OCI-LY7 (cell line): ENCODE measurements around the gene CLK2.

Experiments
- EZH2phosphoT487 ChIP-seq: fragments of 200-600 bp; sonication (generic); IDR thresholded peaks from 2 replicates; pipeline ENCODE4 v1.6.1; 2018; ENCODE audit warnings: low read depth, borderline replicate concordance, mild to moderate bottlenecking, mixed run types, antibody characterized with exemption, low read length, moderate library complexity, mixed read lengths
- TF ChIP-seq, protein P1 (sequence below): fragments of 200-600 bp; sonication (generic); conservative IDR thresholded peaks from 2 replicates; pipeline ENCODE4 v1.5.1; 2014; ENCODE audit warnings: mild to moderate bottlenecking, antibody characterized with exemption, low read length, moderate library complexity, mixed read lengths

DNA sequence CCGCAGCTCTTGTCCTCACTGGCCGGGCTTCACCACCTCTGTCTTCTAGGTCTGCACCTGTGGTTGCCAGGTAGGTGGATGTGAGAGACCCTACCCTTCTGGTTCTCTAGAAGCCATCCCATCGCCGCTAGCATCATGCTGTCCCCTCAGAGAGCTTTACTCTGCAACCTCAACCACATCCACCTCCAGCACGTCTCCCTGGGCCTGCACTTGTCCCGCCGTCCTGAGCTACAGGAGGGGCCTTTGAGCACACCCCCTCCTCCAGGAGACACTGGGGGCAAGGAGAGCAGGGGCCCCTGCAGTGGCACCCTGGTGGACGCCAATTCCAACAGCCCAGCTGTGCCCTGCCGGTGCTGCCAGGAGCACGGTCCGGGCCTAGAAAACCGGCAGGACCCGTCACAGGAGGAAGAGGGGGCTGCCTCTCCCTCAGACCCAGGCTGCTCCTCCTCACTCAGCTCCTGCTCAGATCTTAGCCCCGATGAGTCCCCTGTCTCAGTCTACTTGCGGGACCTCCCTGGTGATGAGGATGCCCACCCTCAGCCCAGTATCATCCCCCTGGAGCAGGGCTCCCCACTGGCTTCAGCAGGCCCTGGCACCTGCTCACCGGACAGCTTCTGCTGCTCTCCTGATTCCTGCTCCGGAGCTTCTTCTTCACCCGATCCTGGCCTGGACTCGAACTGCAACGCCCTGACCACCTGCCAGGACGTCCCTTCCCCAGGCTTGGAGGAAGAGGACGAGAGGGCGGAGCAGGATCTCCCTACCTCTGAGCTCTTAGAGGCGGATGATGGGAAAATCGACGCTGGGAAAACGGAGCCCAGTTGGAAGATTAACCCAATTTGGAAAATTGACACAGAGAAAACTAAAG lies 48.6 kb upstream of the CLK2 start:
- TF ChIP-seq, protein P1, sequence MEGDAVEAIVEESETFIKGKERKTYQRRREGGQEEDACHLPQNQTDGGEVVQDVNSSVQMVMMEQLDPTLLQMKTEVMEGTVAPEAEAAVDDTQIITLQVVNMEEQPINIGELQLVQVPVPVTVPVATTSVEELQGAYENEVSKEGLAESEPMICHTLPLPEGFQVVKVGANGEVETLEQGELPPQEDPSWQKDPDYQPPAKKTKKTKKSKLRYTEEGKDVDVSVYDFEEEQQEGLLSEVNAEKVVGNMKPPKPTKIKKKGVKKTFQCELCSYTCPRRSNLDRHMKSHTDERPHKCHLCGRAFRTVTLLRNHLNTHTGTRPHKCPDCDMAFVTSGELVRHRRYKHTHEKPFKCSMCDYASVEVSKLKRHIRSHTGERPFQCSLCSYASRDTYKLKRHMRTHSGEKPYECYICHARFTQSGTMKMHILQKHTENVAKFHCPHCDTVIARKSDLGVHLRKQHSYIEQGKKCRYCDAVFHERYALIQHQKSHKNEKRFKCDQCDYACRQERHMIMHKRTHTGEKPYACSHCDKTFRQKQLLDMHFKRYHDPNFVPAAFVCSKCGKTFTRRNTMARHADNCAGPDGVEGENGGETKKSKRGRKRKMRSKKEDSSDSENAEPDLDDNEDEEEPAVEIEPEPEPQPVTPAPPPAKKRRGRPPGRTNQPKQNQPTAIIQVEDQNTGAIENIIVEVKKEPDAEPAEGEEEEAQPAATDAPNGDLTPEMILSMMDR: no peak
- TF ChIP-seq EZH2phosphoT487: no peak
